HT1080 (cell line): Measurements from ENCODE around the gene GARNL3. TPM values are rescaled to one million over a fixed set of nuclear protein-coding genes. Genes with fewer than 3 reads are reported as not detected.

Experiments
- DNase-seq: peaks from one replicate; pipeline ENCODE4 v3.0.0-alpha.2; 2015; ENCODE audit warnings: low read depth
- polyA plus RNA-seq, 2 experiments: library from polyadenylated mRNA; depleted of rRNA; stranded (reverse); fragments of >200 nt; gene quantifications; 2 replicates each; pipeline ENCODE4 v1.2.3, GENCODE V29; 2015
- total RNA-seq: library from RNA; depleted of rRNA; stranded (reverse); fragments of >200 nt; shearing (Covaris generic); gene quantifications from 2 replicates; pipeline ENCODE4 v1.2.3, GENCODE V29; 2014; rRNA removed

The GARNL3 gene, protein sequence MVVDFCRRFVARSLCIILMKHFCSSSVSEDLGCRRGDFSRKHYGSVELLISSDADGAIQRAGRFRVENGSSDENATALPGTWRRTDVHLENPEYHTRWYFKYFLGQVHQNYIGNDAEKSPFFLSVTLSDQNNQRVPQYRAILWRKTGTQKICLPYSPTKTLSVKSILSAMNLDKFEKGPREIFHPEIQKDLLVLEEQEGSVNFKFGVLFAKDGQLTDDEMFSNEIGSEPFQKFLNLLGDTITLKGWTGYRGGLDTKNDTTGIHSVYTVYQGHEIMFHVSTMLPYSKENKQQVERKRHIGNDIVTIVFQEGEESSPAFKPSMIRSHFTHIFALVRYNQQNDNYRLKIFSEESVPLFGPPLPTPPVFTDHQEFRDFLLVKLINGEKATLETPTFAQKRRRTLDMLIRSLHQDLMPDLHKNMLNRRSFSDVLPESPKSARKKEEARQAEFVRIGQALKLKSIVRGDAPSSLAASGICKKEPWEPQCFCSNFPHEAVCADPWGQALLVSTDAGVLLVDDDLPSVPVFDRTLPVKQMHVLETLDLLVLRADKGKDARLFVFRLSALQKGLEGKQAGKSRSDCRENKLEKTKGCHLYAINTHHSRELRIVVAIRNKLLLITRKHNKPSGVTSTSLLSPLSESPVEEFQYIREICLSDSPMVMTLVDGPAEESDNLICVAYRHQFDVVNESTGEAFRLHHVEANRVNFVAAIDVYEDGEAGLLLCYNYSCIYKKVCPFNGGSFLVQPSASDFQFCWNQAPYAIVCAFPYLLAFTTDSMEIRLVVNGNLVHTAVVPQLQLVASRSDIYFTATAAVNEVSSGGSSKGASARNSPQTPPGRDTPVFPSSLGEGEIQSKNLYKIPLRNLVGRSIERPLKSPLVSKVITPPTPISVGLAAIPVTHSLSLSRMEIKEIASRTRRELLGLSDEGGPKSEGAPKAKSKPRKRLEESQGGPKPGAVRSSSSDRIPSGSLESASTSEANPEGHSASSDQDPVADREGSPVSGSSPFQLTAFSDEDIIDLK
- total RNA-seq: 1.2 and 1.5 TPM in 2 replicates
- polyA plus RNA-seq (2015; cell fraction: cytosol; rRNA removed): 0.90 and 1.5 TPM in 2 replicates
- 2.7 and 3.6 TPM in 2 replicates for polyA plus RNA-seq (2015; cell fraction: nucleus; rRNA removed)

DNA sequence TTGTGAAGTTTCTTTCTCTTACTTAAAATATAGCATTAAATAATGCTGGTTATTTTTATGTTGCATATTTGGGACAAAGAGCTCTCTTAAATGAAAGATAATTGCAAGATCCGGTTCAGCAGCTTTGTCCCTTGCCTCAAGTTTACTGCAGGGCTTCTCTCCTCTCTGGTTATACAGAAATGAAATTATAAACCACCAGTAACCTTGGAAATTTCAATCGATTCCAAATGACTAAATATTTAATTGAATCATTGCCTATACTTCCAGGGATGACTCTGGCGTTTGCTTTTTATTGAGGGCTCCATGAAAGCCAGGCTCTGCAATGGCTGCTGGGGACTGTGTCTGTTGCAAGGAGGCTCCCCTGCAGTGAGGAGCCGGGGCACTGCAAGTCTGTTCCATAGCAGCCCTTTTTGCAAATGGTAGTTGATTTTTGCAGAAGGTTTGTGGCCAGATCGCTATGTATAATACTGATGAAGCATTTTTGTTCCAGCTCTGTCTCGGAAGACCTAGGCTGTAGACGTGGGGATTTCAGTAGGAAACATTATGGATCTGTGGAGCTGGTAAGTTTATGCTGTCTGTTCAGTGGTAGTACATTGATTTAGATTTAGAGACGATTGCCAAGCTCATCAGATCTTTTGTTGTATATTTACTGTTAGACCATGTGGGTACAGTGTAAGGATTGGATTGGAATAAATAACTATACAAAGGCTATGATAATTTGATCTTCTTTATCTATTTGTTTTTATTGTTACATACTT lies at the start of gene GARNL3:
TSS of gene GARNL3 (plus strand) at position 313 of the 758 bp plus-strand sequence. CDS start at position 417, 104 bp downstream.
- no peak for DNase-seq

DNA sequence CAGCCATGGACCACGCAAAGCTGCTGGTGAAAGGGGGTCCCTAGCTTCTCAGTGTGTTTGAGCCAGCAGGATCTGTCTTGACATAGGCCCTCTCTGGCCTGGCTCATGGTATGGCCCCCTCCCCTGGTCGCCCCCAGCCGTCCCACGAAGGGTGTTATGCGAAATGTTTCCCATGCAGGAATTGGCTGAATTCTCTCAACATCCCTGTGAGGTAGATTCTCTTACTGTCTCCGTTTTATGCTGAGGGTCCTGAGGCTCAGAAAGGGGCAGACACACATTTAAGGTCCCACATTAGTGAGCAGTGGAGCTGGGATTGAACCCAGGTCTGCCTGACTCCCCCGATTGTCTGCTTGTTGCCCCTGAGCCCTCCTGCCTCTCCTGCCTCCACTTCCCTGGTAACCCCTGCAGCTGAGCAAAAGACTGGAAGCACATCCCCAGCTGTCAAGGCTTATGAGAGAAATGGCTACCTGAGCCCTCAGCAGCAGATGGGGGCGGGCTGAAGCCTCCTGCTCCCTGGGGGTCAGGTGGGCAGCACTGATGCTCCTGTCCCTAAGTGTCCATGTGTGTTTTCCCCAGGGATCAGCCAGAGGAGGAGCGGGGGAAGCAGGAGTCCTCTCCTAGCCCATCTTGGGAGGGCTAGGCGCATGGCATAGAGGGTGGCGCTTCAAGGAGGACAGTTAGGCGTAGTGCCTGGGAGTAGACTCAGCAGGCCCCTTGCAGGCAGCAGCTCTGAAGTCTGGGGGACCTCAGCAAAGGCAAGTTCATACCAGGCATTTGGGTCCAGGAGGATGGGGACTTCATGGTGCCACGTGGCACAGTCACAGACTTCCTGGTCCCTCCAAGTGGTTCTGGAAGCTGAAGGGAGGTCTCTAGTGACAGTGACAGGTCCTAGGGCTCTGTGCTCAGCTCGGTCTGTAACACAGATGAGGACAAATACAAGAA lies 49.0 kb upstream of the GARNL3 start:
- no peak for DNase-seq

DNA sequence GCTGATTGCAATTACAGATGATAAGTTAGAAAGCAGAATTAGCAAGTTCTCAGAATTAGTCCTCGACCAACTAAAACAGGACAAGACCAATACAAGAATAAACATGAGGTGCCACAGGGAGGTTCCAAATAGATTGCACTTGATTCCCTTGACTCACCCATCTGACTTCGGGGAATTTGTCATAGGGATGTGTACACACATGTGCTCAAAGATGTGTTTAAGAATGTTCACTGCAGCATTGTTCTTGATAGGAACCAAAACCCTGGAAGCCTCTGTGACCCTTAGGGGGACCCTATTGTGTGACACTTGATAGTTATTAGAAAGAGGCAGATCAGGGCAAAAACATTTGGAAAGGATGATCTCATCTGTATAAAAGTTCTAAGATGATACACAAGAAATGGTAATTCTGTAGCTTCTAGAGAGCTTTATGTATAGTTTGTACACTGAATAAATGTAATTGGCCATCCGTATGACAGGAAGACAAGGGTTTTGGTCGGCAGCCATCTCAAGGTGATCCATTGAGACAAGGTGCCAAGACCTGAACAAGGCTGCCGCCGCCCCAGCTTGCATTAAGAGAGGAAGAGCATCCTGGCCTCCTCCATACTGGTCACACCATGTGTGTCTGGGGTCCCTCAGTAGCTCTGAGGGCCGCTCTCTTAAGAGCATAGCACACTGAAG lies 48.2 kb upstream of the GARNL3 start:
- no peak for DNase-seq

DNA sequence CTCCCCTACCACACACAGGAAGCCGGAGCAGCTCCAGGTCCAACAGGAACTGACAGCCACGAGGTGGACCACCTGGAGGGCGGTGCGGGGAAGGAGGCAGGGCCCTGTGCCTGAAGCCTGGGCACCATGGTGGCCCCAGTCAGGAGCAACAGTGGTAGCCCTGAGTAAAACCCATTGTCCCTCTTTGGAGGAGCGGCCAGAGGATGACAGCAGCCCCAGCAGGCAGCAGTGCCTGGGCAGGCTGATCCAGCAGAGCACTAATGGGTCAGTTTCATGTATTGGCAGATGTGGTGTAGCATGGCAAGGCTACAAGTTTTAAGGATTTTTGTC lies 47.7 kb upstream of the GARNL3 start:
- no peak for DNase-seq

DNA sequence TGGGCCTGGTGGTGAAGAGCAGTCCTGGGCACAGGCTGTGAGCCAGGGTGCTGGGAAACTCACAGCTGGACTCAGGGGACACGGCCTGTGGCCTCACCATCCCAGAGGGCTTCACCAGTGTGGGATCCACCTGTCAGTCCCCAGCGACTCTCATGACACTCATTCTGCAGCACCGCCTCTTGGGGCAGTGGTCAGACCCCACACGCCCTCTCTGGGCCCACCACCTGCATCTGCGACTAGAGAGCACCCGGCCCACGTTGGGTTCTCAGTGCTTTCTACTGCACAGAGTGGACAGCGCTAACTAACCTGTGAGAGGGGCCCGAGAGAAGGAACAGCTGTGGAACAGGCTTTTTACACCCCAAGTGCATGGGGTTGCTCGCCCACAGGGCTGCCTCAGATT lies 45.8 kb upstream of the GARNL3 start:
- DNase-seq: no peak

DNA sequence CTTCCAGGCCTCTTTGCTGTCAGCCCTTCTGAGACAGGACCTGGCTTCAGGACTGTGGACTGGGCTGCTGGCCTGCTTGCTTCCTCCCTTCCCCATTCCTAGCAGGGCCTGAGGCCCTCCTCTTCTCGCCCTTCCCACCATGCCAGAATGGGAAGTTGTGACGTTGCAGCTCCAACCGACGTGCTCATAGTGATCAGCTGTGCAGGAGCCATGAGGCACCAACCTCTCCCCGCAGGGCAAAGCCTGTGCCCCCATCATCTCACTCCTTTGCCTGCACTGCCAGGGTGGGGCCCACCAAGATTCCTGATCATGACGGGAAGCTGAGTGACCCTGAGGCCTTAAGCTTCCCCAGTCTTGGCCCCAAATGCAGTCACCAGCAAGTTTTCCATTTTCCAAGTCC lies 45.1 kb upstream of the GARNL3 start:
- no peak for DNase-seq

DNA sequence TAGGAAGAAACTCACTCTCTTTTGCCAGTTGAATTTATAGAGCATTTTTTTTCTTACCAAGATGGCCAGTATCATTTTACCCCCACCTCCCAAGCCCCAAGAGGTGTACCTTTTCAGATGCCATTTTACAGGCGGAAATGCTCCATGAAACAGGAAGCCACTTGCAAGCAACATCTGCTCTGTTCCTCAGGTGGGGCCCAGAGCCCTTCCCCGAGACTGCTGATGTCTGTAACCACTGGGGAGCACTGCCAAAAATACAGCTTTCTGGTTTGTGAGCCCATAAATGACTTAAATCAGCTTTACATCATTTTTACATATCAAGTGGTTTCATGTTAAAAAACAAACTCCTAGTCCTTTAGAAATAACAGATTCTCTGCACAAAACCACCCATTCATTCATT lies 42.9 kb upstream of the GARNL3 start:
- DNase-seq: no peak

DNA sequence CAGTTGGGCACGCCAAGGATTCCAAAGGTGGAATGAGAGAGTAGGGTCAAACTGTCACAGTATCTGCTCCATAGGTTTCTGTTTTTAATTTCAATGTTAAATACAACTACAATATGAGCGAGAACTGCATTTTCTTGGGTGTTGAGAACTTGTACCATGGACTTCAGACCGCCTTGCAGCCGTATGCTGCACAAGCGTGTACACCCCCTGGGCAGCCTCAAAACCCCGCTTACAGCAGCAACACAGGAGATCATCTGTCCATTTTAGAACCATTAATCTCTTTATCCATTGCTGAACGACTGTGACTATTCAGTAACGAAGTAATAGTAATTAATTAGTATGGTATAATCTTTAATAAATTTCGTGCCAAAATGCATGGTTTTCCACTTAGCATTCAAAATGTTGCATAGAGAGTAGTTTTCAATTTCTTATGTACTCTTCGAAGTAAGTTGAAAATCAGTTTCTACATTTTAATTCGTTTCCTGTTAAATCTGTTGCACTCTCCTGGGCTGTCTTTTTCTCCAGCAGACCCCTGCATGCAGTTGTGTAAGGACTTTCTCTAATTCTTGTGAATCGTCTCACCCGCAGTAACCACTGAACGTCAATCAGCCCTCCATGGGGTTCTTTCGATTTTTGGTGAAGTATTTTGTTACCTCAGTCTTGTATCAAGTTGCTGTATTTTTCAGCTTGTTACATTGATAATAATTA lies 42.0 kb upstream of the GARNL3 start:
- DNase-seq: no peak

DNA sequence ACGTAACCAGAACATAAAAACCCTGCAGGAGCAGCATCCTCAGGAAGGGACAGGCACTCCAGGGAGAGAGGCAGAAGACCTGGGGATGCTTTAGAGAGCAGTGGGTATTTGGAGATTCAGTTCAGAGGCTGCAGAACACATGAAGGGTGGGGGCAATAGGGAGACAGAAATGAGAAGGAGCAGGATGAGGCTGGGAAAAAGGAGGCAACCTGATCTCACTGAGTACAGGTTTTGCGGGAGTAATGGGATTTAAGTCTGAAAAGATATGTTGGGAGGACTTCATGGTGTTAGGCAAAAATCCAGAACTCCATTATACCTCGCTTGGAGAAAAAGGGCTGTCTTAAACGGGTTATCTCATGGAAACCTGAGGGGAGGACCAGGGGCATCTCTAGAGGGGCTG lies 41.3 kb upstream of the GARNL3 start:
- no peak for DNase-seq

DNA sequence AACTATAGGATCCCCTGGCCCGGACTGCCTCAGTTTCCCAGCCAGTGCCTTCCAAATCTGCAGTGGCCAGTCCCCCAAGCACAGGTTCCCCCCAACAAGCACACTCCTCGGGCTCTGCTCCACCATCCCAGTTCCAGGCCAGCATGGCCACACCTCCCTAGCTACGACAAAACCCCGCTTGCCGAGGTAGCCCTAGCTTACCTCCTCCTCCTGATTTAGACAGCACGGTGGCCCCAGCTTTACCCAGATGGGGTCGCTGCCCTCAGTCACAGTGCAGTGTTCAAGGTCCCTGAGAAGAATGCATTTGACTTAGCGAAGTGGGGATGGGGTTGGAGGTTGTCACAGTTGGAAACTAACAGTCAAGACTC lies 40.8 kb upstream of the GARNL3 start:
- DNase-seq: no peak

DNA sequence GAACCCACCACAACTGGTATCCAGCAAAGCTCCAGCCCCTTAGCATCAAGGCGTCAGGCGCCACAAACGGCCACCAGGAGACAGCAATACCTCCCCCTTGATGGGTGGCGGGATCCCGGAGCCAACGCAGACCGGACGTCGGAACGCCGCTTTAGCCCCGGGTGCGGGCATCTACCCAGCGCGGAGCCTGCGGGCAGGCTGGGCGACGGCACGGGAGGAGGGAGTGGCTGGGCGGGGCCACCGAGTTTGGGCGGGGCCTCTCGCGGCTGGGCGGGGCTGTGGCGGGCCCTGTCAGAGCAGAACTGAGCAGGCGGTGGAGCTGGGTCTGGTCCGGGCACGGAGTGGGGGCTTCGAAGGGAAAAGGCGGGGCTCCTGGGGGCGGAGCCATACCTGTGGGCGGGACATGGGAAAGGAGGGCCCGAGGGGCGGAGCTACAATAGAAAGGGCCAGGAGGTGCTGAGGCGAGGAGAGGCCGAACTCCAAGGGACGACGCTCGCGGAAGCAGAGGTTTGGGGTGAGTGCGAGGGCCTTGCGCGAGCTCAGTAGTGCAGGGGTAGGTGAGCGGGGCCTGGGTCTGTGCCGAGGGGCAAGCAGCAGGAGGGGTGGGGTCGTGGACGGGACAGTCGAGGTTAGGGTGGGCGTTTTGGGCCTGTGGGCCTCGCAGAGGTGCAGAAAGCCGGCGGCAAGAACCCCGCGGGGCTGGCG lies 40.2 kb upstream of the GARNL3 start:
- no peak for DNase-seq

DNA sequence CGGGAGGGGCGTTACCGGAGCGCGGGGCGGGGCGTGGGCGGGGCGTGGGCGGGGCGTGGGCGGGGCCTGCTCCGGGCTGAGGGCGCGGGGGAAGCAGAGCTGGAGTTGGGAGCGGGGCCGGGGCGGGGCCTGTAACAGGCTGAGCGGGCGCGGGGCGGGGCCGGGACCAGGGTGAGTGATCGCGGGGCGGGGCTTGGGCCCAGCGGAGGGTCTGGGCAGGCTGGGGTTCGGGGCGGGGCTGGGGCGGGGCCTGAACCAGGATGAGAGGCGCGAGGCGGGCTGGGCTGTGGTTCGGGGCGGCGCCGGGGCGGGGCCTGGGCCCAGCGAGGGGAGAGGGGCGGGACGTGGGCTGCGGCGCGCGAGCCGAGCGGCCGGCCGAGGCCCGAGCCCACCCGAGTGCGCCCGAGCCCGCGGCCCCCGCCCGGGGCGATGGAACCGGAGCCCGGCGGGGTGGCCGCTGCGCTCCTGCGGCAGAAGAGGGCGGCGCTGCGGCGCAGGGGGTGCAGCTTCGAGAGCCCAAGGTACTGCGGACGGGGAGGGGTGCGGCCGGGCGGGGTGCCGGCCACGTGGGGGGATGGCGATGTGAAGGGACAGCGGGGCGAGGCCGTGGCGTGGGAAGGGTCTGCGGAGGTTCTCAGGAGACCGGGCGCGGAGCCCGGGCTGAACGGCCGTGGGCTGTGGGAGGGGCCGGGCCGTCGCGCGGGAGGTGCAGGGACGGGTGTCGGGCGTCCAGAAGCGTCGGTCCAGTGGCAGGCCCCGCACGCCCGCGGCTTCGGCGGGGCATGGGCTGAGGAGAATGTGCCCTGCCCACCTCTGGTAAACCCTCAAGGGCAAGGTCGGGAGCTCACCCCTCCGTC lies 39.5 kb upstream of the GARNL3 start:
- no peak for DNase-seq

DNA sequence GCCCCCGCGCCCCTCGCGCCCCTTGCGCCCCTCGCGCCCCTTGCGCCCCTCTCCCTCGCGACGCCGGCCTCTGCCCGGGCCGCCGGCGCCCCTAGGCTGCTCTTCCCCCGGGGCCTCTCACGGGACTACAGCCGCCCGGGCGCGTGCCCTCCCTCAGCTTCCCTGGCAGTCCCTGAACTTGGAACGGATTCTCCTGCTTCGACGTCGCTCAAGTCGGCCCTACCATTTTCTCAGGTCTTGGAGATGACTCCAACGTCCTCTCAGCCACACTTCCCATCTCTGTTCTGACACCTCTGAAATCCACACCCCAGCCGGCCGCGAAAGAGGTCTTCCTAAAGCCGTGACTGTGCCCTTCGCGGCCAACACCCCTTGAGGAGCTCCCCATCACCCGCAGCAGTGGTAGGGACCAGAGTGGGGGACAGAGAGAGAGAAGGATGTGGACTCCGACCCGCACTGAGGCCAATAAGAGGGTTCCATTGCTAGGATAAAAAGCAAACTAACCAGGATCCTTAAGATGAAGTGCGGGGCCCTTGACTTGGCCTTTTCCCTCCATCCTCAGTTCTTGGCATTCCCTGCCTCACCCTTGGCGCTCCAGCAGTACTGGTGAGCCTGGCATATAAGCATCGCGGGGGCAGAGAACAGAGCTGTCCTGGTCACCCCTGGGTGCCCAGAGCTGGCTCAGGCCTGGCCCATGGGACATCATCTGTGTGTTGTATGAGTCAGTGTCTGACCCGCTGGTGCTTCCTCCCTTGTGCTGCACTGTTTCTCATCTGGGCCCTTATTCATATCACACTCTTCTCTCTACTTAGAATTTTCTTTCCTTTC lies 38.6 kb upstream of the GARNL3 start:
- DNase-seq: no peak

DNA sequence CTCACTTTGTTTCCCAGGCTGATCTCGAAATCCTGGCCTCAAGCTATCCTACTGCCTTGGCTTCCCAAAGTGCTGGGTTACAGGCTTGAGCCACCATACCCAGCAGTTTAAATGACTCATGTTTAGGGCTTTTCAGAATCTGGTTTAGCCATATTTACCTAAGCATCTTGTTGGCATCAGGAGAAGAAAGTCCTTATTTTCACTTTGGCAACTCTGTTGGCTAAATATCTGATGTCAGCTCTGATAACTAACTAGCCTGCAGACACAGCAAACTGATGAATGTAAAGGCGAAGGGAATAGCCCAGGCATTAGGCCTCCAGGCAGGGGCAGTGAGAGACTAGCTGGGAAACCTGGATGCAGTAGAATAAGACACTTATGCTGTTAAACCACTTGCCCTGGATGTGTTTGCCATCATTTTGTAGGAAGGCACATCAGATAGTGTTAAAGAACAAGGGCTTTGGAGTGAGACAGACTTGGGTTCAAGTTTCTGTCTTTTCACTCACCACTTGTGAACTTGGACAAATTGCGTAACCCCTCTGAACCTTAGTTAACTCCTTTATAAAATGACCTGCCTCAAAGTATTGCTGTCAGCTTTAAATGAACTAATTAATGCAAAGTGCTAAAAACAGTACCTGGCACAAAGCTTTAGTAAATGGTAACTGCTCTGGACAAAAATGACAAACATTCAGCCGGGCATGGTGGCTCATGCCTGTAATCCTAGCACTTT lies 34.7 kb upstream of the GARNL3 start:
- DNase-seq: no peak

DNA sequence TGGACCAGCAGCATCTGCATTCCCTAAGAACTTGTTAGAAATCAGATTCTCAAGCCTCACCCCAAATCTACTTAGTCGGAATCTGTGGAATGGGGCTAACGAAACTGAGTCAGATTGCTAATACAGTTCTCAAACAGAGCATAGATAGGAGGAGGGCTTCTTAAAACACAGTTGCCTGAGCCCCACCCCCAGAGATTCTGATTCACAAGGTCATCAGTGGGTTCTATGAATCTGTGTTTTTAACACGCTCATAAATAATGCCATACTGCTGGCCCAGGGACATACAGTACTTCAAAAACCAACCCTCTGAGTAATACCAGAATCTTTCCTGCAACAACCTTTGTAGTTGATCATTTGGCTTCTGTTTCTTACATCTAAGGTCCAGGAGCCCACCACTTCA lies 32.9 kb upstream of the GARNL3 start:
- no peak for DNase-seq
